Hematopoietic multipotent progenitor cell treated with erythropoietin and hydrocortisone succinate and interleukin-3 and kit ligand, for 17 days (in vitro differentiated cells): Measurements from ENCODE around the gene SYTL3.
"Not testable (repeated sequence)": the region's sequence is repeated elsewhere in the genome, so short reads cannot be mapped to it uniquely, and the experiment has no call there.

Source experiments
- DNase-seq: peaks from one replicate; pipeline ENCODE4 v3.0.0-alpha.2; 2015; ENCODE audit warnings: low spot score

The SYTL3 gene

DNA sequence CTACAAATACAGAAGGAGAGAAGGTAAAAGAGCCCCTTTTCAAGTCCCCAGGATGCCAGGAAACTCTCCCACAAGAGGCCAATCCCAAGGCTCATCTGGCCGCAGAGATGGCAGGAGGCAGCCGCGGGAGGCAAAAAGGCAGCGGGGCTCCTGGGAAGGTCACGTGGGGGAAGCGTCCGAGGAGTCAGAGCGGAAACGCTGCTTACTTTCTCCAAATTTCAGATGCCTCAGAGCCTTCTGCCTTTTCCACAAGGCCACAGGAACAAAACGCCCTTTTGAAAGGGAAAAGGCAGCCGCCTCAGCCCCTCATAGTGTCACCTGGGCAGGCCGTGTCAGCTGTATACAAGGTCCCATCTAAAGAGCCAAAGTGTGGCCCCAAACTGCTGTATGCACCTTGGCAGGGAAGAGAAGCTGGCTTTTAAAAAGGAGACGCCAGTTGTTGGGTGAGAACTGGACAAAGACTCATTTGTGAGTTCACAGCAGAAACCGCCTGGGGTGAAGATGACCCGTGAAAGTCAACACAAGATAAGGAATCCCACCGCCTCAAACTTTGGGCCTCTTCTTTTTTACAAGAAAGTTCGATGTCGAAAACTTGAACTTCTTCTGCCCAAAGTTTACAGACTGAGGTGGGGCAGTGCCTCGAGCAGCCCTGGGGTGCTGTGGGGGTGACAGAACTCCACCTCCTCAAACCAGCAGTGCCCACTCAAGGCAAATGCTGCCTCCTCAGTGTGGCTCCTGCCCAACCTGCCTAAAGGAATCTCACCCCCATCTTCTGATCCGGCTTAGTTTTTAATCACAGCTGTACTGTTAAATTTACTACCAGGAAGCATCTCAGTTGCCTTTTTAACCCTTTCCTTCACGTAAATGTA is 124.0 kb downstream of the SYTL3 start:
- DNase-seq, result no peak

- no peak for DNase-seq
Observed at GRCh38 chr6:158774717-158775449, 125.0 kb downstream of the SYTL3 start.

- DNase-seq, result no peak
Observed at GRCh38 chr6:158775832-158776231, 126.0 kb downstream of the SYTL3 start.

- DNase-seq, result no peak
Observed at GRCh38 chr6:158776737-158777136, 126.9 kb downstream of the SYTL3 start.

DNA sequence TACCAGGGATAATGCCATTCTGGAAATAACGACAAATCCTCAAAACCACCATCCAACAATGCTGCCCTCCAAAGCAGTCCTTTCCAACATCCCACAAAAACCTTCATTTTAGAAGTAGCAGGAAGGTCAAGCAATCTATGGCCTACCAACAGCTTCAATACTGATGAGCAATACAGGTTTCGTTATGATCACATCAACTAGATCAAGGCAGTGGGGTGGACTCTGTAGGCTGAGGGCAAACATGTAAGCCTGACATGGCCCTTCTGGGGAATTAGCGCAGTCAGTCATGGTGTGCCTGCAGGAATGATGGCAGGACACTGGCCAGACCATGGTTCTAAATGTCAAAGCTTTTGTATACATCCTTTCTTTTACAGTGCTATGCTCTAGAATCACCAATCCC is 127.7 kb downstream of the SYTL3 start:
- DNase-seq, result no peak

DNA sequence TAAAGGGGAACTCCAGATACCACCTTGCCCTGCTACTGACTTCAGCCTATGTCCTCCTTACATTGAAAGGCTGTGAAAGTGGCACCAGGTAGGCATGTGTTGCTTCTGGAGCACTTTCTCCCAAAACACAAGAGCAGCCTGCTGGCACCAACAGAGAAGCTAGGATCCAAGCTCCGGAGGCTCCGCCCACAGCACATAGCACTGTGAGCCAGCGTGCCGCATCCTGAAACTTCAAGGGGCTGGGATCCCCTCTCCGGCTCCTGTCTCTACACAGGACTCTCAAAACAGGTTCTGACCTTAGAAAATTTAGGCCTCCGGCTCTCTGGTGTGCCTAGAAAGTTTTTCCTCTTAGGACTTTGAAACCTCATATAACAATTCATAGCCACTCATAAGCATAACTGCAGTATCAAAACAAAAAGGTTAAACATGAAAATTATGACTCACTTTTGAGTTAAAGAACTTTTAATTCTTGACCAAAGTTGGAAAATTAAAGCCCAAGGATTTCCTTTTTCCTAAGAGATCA is 128.2 kb downstream of the SYTL3 start:
- no peak for DNase-seq

DNA sequence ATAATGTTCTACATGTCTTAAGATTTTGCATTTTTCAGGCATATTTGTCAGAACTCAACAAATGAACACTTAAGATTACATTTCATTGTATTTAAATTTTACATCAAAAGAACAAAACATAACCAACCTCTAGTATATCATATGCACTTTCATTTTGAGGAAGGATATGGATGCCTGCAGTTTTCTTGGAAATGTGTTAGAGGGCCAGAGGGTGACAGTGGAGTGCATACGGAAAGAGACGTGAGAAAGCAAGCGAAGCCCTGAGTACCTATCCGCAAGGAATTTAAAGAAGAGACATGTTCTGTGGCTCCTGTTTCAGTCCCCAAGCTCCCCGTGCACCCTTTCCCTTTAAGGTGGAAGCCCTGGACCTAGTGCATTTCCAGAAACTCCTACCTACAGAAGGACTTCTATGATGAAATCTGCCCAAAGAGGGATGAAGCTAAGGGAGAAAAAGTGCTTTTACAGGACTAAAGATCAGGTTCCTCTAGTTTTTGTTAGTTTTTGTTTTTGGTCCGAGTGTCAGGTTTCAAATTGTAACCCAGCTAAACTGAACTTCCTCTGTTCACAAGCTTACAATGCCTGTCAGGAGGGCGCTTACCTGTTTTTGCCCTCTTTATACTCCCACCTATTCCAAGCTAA is 130.5 kb downstream of the SYTL3 start:
- no peak for DNase-seq

DNA sequence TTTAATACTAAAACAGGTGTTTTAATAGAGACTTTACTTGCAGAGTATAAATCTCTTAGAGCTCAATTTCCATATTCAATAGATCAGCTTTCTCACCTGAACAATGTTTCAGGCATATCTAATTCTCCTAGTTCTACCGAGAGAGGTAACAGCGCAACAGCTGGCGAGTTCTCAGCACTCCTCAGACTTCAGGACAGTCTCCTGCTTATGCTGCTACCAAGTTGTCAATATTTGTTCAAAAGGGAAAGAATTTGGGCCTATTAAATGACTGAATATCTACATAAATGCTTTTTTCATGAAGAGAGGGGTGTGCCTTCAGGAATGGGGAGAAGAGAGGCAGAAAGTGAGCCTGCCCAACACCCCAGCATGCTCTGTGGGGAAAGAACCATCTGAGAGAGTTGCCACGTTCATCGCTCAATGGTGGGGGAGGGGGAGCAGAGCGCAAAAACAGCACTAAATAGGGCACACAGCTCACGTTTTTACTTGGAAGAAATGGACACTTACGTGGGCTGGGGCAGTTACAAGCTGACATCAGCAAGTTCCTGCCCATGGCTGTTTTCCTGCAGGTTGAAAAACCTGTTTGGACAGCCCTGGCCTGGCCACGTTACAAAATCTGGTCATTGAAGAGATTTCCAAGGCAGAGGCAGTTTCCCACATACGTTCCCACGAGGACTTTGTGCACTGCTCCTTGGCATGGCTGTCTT is 131.3 kb downstream of the SYTL3 start:
- DNase-seq, result no peak

DNA sequence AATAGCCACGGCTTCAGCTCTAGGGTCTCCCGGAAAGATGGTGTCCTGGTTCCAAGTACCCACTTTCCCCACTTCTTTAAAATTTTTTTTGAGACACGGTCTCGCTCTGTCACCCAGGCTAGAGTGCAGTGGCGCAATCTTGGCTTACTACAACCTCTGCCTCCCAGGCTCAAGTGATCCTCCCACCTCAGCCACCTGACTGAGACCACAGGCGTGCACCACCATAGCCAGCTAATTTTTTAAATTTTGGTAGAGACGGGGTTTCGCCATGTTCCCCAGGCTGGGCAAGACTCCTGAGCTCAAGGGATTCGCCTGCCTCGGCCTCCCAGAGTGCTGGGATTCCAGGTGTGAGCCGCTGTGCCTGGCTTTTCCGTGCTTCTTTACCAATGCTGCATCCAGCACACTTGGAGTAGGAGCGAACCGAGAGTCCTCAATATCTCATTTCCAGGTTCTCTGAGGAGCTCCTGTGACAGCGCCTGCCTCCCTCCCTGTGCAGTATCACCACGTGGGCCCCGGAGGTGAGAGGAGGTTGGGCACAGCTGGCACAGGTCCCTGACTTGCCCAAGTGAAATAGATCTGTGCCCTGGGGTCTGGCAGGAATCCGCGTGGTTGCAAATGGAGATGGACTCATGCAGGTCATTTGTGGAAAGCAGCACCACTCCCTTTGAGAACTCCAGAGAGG is 132.0 kb downstream of the SYTL3 start:
- DNase-seq, result no peak

DNA sequence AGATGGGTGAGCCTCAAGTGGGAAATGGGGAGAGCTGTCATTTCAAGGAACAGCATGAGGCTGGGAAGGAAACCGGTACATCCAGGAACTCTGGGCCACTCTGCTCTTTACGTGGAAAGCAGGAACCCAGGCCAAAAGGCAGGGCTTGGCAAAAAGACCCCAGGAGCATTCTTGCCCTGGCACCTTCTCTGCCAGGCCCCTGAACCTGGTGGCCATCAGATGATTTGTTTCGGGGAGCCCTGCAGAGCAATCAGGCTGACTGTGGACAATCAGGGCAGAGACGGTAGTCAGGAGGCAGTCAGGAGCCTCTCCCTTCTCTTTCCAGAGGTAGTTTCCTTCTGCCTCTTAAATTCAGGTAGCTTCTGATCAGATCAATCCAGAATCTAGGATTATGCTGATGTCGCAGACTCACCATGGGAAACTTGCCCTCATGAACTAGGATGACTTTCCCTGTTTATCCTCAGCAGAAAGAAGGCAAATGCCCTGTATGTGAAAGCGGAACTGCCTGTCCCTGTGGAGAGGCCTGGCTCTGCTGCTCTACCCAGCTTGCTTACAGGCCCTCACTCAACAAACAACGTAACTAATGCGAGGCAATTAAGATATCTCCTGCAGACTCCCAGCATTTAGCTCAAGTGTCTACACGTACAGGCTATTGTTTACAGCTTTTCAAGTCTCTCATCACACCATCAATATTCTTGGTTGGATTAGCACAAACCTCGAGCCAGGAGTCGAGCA is 132.7 kb downstream of the SYTL3 start:
- no peak for DNase-seq

DNA sequence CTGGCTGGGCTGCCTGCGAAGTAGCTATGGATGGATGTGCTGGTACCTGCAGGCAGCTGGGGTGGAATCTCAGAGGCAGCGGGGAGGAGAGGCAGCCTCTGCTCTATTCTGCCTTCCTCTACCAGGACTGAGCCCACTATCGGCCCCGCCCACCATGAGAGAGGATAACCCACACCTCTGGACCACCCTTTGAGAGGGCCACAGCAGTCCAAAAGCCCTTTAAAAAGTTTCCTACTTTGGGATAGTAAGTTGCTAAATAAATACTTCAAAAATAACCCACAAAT is 133.3 kb downstream of the SYTL3 start:
- DNase-seq, result no peak

GRCh38 chr6:158783851-158784250 is 134.0 kb downstream of the SYTL3 start:
- DNase-seq, result no peak

- DNase-seq, result no peak
Observed at GRCh38 chr6:158784505-158784904, 134.7 kb downstream of the SYTL3 start.

- DNase-seq, result no peak
Observed at GRCh38 chr6:158785036-158785435, 135.2 kb downstream of the SYTL3 start.

DNA sequence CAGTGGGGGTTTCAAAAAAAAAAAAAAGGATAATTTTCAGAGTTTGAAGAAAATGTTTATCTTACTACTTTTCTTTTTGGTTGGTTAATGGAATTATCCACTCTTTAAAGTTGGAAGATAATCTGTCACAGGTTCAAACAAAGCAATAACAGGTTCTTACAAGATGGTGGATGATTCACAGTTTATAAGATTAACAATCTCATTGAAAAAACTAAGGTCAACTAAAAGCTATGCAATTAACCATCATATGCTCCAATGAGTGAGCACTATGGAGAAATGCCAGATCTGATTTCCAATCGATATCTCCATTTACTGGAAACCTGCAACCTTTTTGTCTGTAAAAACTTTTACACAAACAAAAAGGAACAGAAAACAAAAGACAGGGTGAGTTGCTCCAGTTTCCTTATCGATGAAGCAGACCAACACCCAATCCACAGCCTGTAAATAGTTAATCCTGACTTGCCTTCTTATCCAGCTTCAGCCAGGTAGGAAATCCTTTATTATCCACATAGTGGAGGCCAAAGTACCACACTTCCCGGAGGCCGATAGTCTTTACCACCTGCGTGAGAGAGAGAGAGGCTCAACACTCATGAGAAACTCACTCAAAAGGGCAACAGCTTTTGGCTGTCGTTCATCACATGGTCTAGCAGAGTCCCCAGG is 136.9 kb downstream of the SYTL3 start:
- DNase-seq, result no peak

DNA sequence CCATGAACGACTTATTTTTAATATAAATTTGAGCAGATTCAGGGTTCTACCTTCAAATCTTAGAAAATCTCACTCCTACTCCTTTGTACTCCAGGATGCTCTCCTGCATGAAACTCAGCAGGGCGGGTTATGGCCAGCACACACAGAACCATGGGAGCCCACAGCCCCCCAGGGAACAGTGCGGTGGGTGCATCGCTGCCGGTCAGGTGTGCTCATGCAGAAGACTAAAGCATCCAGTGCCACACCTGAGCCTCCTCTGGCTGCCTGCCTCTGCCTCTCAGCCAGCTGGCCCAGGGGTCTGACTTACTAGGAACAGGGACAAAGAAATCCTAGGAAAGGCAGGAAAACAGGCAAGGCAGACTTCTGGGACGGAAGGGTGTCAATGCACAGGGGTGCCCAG is 137.5 kb downstream of the SYTL3 start:
- no peak for DNase-seq

DNA sequence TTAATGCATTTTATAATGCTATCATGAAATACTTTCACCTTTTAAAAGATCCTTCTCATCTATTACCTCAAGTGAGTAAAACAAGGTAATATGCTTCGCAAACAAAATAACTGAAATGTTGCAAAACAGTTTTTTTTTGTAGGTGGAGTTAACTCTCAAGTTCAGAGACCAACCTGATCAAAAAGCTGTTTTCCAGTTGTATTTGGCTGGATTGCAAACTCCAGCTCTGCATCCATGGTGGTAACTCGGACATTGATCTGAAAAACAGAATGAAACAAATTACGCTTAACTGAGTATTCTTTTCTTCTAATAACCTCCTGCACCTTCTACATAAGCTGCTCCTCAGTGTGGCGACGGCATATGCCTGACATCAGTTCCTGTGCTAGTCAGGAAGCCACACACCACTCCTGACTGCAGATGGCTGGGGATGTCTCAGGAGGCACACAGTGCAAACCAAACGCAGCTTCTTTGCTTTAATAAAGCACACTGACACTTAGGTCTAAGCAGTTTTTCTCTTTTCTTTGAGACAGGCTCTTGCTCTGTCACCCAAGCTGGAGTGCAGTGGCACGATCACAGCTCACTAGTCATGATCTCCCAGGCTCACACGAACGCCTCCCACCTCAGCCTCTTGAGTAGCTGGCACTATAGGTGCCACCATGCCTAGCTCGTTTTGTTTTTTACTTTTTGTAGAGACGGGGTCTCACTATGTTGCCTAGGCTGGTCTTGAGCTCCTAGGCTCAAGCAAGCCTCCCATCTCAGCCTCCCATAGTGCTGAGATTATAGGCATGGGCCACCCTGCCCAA is 139.5 kb downstream of the SYTL3 start:
- no peak for DNase-seq

- DNase-seq, result no peak
Observed at GRCh38 chr6:158791274-158791855, 141.5 kb downstream of the SYTL3 start.

DNA sequence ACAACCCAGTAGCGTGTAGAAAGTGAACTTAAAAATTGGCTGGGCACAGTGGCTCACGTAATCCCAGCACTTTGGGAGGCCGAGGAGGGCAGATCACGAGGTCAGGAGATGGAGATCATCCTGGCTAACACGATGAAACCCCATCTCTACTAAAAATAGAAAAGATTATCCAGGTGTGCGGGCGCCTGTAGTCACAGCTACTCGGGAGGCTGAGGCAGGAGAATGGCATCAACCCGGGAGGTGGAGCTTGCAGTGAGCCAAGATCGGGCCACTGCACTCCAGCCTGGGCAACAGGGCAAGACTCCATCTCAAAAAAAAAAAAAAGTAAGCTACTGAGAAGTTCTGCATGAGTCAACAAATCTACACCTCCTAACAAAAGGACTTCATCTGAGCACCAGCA is 142.7 kb downstream of the SYTL3 start:
- not testable (repeated sequence) for DNase-seq
